ENCODE data around the gene CDC27. TPM values are rescaled to one million over a fixed set of nuclear protein-coding genes. Genes with fewer than 3 reads are reported as not detected.
A peak's percentile ranks its signal among the peaks of the same experiment; 100 is the strongest.
"Not testable (repeated sequence)": the region's sequence is repeated elsewhere in the genome, so short reads cannot be mapped to it uniquely, and the experiment has no call there.

CDC27 gene
- total RNA-seq, 1 experiment from 2014 or later: 109 TPM

GRCh38 chr17:47219621-47220475 lies 30.8 kb upstream of the CDC27 start:
- DNase-seq (ENCODE audit: low read depth): no peak

- DNase-seq (ENCODE audit: low read depth): no peak
Measured at GRCh38 chr17:47218896-47219430, 29.9 kb upstream of the CDC27 start.

- not testable (repeated sequence) for DNase-seq (ENCODE audit: low read depth)
Measured at GRCh38 chr17:47217279-47217678, 28.2 kb upstream of the CDC27 start.

GRCh38 chr17:47216821-47217220 lies 27.7 kb upstream of the CDC27 start:
- not testable (repeated sequence) for DNase-seq (ENCODE audit: low read depth)

- no peak for DNase-seq (ENCODE audit: low read depth)
Measured at GRCh38 chr17:47214931-47215330, 25.8 kb upstream of the CDC27 start.

- DNase-seq (ENCODE audit: low read depth): no peak
Measured at GRCh38 chr17:47213540-47213939, 24.4 kb upstream of the CDC27 start.

- no peak for DNase-seq (ENCODE audit: low read depth)
Measured at GRCh38 chr17:47212458-47212857, 23.4 kb upstream of the CDC27 start.

- no peak for DNase-seq (ENCODE audit: low read depth)
Measured at GRCh38 chr17:47210779-47211178, 21.7 kb upstream of the CDC27 start.

- no peak for DNase-seq (ENCODE audit: low read depth)
Measured at GRCh38 chr17:47210105-47210504, 21.0 kb upstream of the CDC27 start.

GRCh38 chr17:47209499-47209898 lies 20.4 kb upstream of the CDC27 start:
- DNase-seq (ENCODE audit: low read depth): no peak

GRCh38 chr17:47208744-47209488 lies 19.8 kb upstream of the CDC27 start, which contains the start of gene MYL4:
Gene MYL4, plus strand, starts transcription at chr17:47209348. Its CDS starts 75 bp downstream, at chr17:47209423.
- DNase-seq (ENCODE audit: low read depth): no peak

- no peak for DNase-seq (ENCODE audit: low read depth)
Measured at GRCh38 chr17:47207143-47208067, 18.3 kb upstream of the CDC27 start.

- peak; percentile 70 for DNase-seq (ENCODE audit: low read depth)
Measured at GRCh38 chr17:47205419-47205963, 16.4 kb upstream of the CDC27 start.

- DNase-seq (ENCODE audit: low read depth): peak; percentile 61
Measured at GRCh38 chr17:47204722-47205418, 15.8 kb upstream of the CDC27 start.

- DNase-seq (ENCODE audit: low read depth): peak; percentile 65
Measured at GRCh38 chr17:47203984-47204721, 15.1 kb upstream of the CDC27 start.

GRCh38 chr17:47201166-47201565 lies 12.1 kb upstream of the CDC27 start:
- no peak for DNase-seq (ENCODE audit: low read depth)

- DNase-seq (ENCODE audit: low read depth): no peak
Measured at GRCh38 chr17:47200325-47200664, 11.2 kb upstream of the CDC27 start.

- DNase-seq (ENCODE audit: low read depth): no peak
Measured at GRCh38 chr17:47199627-47200324, 10.7 kb upstream of the CDC27 start.

- DNase-seq (ENCODE audit: low read depth): no peak
Measured at GRCh38 chr17:47197821-47198220, 8.7 kb upstream of the CDC27 start.

Measured in RPMI7951 (cell line).